ENCODE results near the gene IDH2. TPM values are rescaled to one million over a fixed set of nuclear protein-coding genes. Genes with fewer than 3 reads are reported as not detected.

The IDH2 gene
- total and polyA plus RNA-seq, 2 experiments from 2014 or later: 67.7 to 104 TPM

DNA sequence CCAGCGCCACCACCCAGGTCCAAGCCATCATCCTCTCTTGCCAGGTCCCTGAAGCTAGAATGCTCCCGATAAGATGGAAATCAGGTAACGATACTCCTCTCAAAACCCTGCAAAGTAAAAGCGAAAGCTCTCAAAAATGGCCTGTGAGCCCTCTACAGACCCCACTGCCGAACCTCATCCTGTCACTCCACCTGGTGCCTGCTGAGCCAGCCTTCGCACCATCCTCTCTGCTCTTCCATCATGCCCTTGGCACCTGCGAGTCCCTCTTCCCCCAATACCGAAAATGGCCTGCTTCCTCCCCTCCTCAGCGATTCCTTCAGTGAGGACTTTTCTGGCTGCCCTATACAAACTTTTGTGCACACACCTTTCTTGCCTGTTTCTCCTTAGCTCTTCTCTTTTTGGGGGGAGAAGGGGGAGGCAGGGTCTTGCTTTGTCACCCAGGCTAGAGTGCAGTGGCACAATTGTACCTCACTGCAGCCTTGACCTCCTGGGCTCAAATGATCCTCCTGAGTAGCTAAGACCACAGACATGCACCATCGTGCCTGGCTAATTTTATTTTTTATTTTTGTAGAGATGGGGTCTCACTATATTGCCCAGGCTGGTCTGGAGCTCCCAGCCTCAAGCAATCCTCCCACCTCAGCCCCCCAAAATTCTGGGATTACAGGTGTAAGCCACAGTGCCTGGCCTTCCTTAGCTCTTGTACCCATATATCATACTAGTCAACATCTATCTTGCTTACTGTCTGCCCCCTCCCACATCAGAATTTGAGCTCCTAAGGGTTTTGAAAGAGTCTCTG, 3.0 kb downstream of the IDH2 start:
- Histone ChIP-seq H3K27me3 (replicated peaks; ENCODE audit: insufficient read depth) (no peaks in the 10 kb centered on the region), H3K9ac (peak overlapping the region; percentile 90), H3K9me2 (ENCODE audit: insufficient read depth) (no peaks in the 10 kb centered on the region), H3K79me2 (ENCODE audit: insufficient read depth) (peaks cover 48% of the 10 kb centered on the region), H3K4me1 (ENCODE audit: insufficient read depth) (peaks cover 42% of the 10 kb centered on the region), H4K20me1 (ENCODE audit: insufficient read depth) (no peaks in the 10 kb centered on the region), H3K4me2 (ENCODE audit: unreplicated experiment) (peak overlapping the region; percentile 77), H3K27ac (peak overlapping the region; percentile 99), H3K4me3 (peak overlapping the region; percentile 72; the same call in 1 of the 2 replicates), H3F3A (ENCODE audit: insufficient read depth) (peaks cover 44% of the 10 kb centered on the region), H2AFZ (no peak overlapping the region), H3K36me3 (ENCODE audit: low read depth) (no peaks in the 10 kb centered on the region), H3K9me3 (ENCODE audit: low read depth) (no peaks in the 10 kb centered on the region)
- in situ Hi-C loops (cut with MboI): no loop called here
- DNase-seq: no peak
- no peak for TF ChIP-seq EZH2phosphoT487 (IDR thresholded peaks at IDR 0.05; ENCODE audit: insufficient read depth, low read depth)
- no peak for TF ChIP-seq EZH2 (IDR thresholded peaks at IDR 0.05; ENCODE audit: insufficient read depth, poor library complexity, severe bottlenecking)
- 94 to 97% methylated on average over 10 of the region's 10 CpGs for WGBS, 2 experiments (ENCODE audit: low coverage in 1 of 2, low lambda C conversion rate in 2 of 2, missing lambda C conversion rate in 2 of 2)

DNA sequence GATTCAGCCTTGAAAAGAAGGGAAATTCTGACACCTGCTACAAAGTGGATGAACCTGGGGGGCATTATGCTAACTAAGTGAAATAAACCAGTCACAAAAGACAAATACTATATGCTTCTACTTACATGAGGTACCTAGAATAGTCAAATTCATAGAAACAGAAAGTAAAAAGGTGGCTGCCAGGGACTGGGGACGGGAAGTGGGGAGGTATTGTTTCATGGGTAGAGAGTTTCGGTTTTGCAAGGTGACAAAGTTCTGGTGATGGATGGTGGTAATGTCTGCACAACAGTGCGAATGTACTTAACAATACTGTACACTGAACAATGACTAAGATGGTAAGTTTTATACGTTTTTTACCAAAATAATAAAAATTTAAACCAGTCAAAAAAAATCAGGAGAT, 4.8 kb downstream of the IDH2 start:
- no peak for DNase-seq
- H3K4me2 ChIP-seq (ENCODE audit: unreplicated experiment): peak overlapping the region; percentile 44
- 46 to 55% methylated on average over 4 of the region's 4 CpGs for WGBS, 2 experiments (ENCODE audit: low coverage in 1 of 2, low lambda C conversion rate in 2 of 2, missing lambda C conversion rate in 2 of 2)

DNA sequence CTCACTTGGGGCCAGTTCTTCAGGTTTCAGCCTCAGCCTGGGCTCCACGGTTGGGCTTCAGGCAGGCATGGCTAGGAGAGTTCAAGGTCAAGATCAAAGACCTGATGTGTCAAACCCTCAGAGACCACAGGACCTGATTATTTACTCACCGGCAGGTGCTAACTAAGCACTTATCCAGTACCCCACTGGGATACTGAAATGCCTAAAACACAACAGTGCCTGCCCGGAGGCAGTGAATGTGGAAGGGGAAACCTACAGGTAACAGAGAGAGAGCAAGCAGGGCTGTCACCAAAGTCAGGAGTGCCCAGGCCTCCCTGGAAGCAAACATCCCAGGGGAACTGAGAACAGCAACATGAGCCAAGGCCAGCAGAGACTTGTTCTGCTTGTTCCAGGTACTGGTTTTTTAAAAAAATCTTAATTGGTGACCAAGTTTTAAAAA, 6.7 kb downstream of the IDH2 start:
- Histone ChIP-seq H3K9ac (no peak overlapping the region), H4K20me1 (ENCODE audit: insufficient read depth) (0 out of 2 replicates have a peak, but pooled peaks cover 5% of the 10 kb centered on the region), H3K27ac (no peak overlapping the region), H3K36me3 (ENCODE audit: low read depth) (no peaks in the 10 kb centered on the region), H3K4me3 (no peak overlapping the region), H3K79me2 (ENCODE audit: insufficient read depth) (peaks cover 69% of the 10 kb centered on the region), H3K9me3 (ENCODE audit: low read depth) (no peaks in the 10 kb centered on the region), H3F3A (ENCODE audit: insufficient read depth) (peaks cover 34% of the 10 kb centered on the region), H2AFZ (no peak overlapping the region), H3K9me2 (ENCODE audit: insufficient read depth) (no peaks in the 10 kb centered on the region), H3K27me3 (replicated peaks; ENCODE audit: insufficient read depth) (no peaks in the 10 kb centered on the region), H3K4me1 (ENCODE audit: insufficient read depth) (peaks cover 38% of the 10 kb centered on the region), H3K4me2 (ENCODE audit: unreplicated experiment) (no peak overlapping the region)
- TF ChIP-seq EZH2phosphoT487 (IDR thresholded peaks at IDR 0.05; ENCODE audit: insufficient read depth, low read depth): no peak
- TF ChIP-seq EZH2 (IDR thresholded peaks at IDR 0.05; ENCODE audit: insufficient read depth, poor library complexity, severe bottlenecking): no peak
- DNase-seq: no peak
- in situ Hi-C loops (cut with MboI): no loop called here
- 65 to 70% methylated on average over 3 of the region's 3 CpGs for WGBS, 2 experiments (ENCODE audit: low coverage in 1 of 2, low lambda C conversion rate in 2 of 2, missing lambda C conversion rate in 2 of 2)

More for the DNA sequence above, 4.8 kb downstream of the IDH2 start:
- Histone ChIP-seq H3K27ac (peak overlapping the region; percentile 99), H3K79me2 (ENCODE audit: insufficient read depth) (peaks cover 65% of the 10 kb centered on the region), H3K9me2 (ENCODE audit: insufficient read depth) (no peaks in the 10 kb centered on the region), H3K4me1 (ENCODE audit: insufficient read depth) (peaks cover 47% of the 10 kb centered on the region), H2AFZ (no peak overlapping the region), H3K9me3 (ENCODE audit: low read depth) (no peaks in the 10 kb centered on the region), H3K9ac (peak overlapping the region; percentile 75), H3F3A (ENCODE audit: insufficient read depth) (peaks cover 44% of the 10 kb centered on the region), H3K27me3 (replicated peaks; ENCODE audit: insufficient read depth) (no peaks in the 10 kb centered on the region), H4K20me1 (ENCODE audit: insufficient read depth) (0 out of 2 replicates have a peak, but pooled peaks cover 5% of the 10 kb centered on the region), H3K4me3 (peak overlapping the region; percentile 38; the same call in 1 of the 2 replicates), H3K36me3 (ENCODE audit: low read depth) (no peaks in the 10 kb centered on the region)
- in situ Hi-C loops (cut with MboI): no loop called here
- TF ChIP-seq EZH2 (IDR thresholded peaks at IDR 0.05; ENCODE audit: insufficient read depth, poor library complexity, severe bottlenecking): no peak
- no peak for TF ChIP-seq EZH2phosphoT487 (IDR thresholded peaks at IDR 0.05; ENCODE audit: insufficient read depth, low read depth)

DNA sequence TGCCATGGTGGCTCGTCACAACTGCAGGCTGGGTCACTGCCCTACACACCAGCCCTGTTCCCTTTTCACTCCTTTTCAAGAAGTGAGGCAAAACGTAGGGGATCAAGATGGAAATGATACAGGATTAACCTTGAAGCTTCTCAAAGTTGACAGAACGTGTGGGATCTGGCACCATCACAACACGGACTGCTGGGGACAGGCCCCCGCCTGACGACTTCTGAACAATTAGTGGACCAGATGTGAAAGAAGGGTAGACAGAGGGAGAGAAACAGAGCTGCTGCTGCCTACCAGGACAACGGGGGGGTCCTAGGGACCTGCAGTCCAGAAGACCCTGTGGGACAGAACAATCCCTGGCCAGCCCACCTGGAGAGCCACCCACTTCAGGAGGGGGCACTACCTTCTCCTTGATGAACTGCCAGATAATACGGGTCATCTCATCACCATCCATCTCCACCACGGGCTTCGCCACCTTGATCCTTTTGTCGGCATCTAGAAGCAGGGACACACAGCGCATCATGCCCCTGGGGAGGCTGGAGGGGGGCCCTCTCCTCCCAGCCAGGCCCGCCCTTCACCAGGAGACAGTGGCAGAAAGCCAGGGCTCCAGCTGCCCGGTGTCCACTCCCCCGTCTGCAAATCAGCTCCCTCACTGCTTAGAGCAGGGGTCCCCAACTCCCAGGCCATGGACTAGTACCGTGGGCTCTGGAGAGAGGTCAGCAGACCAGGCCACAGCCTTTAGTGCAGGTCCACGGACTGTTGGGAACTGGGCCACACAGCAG, 10.9 kb downstream of the IDH2 start:
- in situ Hi-C loops (cut with MboI): no loop called here
- Histone ChIP-seq H3K4me1 (ENCODE audit: insufficient read depth) (peaks cover 5% of the 10 kb centered on the region), H2AFZ (no peak overlapping the region), H3K9me2 (ENCODE audit: insufficient read depth) (no peaks in the 10 kb centered on the region), H3K36me3 (ENCODE audit: low read depth) (peaks cover 4% of the 10 kb centered on the region; the same call in 1 of the 2 replicates), H3K27ac (no peak overlapping the region), H3K79me2 (ENCODE audit: insufficient read depth) (peaks cover 42% of the 10 kb centered on the region), H3F3A (ENCODE audit: insufficient read depth) (no peaks in the 10 kb centered on the region), H3K9me3 (ENCODE audit: low read depth) (no peaks in the 10 kb centered on the region), H3K4me2 (ENCODE audit: unreplicated experiment) (no peak overlapping the region), H3K9ac (no peak overlapping the region), H3K27me3 (replicated peaks; ENCODE audit: insufficient read depth) (no peaks in the 10 kb centered on the region), H3K4me3 (no peak overlapping the region), H4K20me1 (ENCODE audit: insufficient read depth) (0 out of 2 replicates have a peak, but pooled peaks cover 5% of the 10 kb centered on the region)
- TF ChIP-seq EZH2 (IDR thresholded peaks at IDR 0.05; ENCODE audit: insufficient read depth, poor library complexity, severe bottlenecking) (no peak), EZH2phosphoT487 (IDR thresholded peaks at IDR 0.05; ENCODE audit: insufficient read depth, low read depth) (no peak)
- no peak for DNase-seq
- WGBS, 2 experiments (ENCODE audit: low coverage in 1 of 2, low lambda C conversion rate in 2 of 2, missing lambda C conversion rate in 2 of 2): 84% methylated on average over 17 of the region's 17 CpGs
